CD14-positive monocyte (primary cell): Measurements from ENCODE around the gene CSTF3. TPM values are rescaled to one million over a fixed set of nuclear protein-coding genes. Genes with fewer than 3 reads are reported as not detected.

Experiments
- DNase-seq, 3 donors: peaks; one replicate each; pipeline ENCODE4 v3.0.0-alpha.2; 2011 to 2022
- H2AFZ ChIP-seq: 2 replicates; pipeline ENCODE4 v1.6.0; 2012; ENCODE audit warnings: mild to moderate bottlenecking, low read depth, low read length, inconsistent platforms; ENCODE audit not compliant: insufficient read depth, poor library complexity, severe bottlenecking
- H3K27ac ChIP-seq, 2 donors: 1 replicate in 1 of 2; 2 replicates in 1 of 2; pipeline ENCODE4 v1.5.1; 2012 to 2013; ENCODE audit warnings: low read length in 2 of 2, control low read depth in 1 of 2, inconsistent platforms in 1 of 2, low read depth in 1 of 2, mild to moderate bottlenecking in 1 of 2
- H3K27me3 ChIP-seq, 2 donors: one replicate each; pipeline versions ENCODE4 v1.6.0 to v1.6.1; 2011 to 2013; ENCODE audit warnings: low read length in 2 of 2; ENCODE audit not compliant: control insufficient read depth in 2 of 2, insufficient read depth in 2 of 2
- H3K36me3 ChIP-seq, 2 donors: replicated peaks in 1 of 2; 1 replicate in 1 of 2; 2 replicates in 1 of 2; pipeline versions ENCODE4 v1.5.1 to v1.6.1; 2012 to 2013; ENCODE audit warnings: low read length in 2 of 2, control low read depth in 1 of 2, inconsistent platforms in 1 of 2, mild to moderate bottlenecking in 1 of 2; ENCODE audit not compliant: insufficient read depth in 2 of 2, control insufficient read depth in 1 of 2
- H3K4me1 ChIP-seq, 2 donors: 1 replicate in 1 of 2; 2 replicates in 1 of 2; pipeline versions ENCODE4 v1.5.1 to v1.6.1; 2012 to 2013; ENCODE audit warnings: low read length in 2 of 2, control low read depth in 1 of 2, inconsistent platforms in 1 of 2, mild to moderate bottlenecking in 1 of 2, moderate library complexity in 1 of 2; ENCODE audit not compliant: insufficient read depth in 2 of 2, control insufficient read depth in 1 of 2
- H3K4me2 ChIP-seq: replicated peaks from 2 replicates; pipeline ENCODE3; 2012; ENCODE audit warnings: low read length, moderate library complexity, mild to moderate bottlenecking; ENCODE audit not compliant: poor library complexity, severe bottlenecking; ENCODE audit errors: extremely low read depth
- H3K4me3 ChIP-seq, 3 experiments: fragments of 200-600 bp in 1 of 3; sonication (generic) in 1 of 3; replicated peaks in 1 of 3; 1 replicate in 2 of 3; 2 replicates in 1 of 3; pipeline ENCODE4 v1.5.1; 2011 to 2013; ENCODE audit warnings: low read length in 3 of 3, mild to moderate bottlenecking in 3 of 3, control low read depth in 2 of 3, low read depth in 2 of 3, inconsistent platforms in 1 of 3, moderate library complexity in 1 of 3
- H3K79me2 ChIP-seq: 2 replicates; pipeline ENCODE4 v1.6.0; 2012; ENCODE audit warnings: mild to moderate bottlenecking, control low read depth, inconsistent platforms, low read length, moderate library complexity; ENCODE audit not compliant: insufficient read depth
- H3K9ac ChIP-seq: 2 replicates; pipeline ENCODE4 v1.6.0; 2017; ENCODE audit warnings: low read length, mild to moderate bottlenecking; ENCODE audit not compliant: insufficient read depth, poor library complexity, severe bottlenecking
- H3K9me3 ChIP-seq, 2 donors: replicated peaks in 1 of 2; 1 replicate in 1 of 2; 2 replicates in 1 of 2; pipeline versions ENCODE4 v1.5.1 to v1.6.1; 2012 to 2013; ENCODE audit warnings: low read length in 2 of 2, control low read depth in 1 of 2; ENCODE audit not compliant: control insufficient read depth in 1 of 2, insufficient read depth in 1 of 2
- H4K20me1 ChIP-seq: 2 replicates; pipeline ENCODE4 v1.6.0; 2012; ENCODE audit warnings: mild to moderate bottlenecking, low read length, control low read depth, moderate library complexity; ENCODE audit not compliant: insufficient read depth
- H3K27ac Mint-ChIP-seq, 7 donors: one replicate each; pipeline ENCODE4 v1.8.0; 2020; ENCODE audit warnings: mild to moderate bottlenecking in 7 of 7, mixed read lengths in 7 of 7, moderate library complexity in 6 of 7, inconsistent platforms in 2 of 7
- H3K27me3 Mint-ChIP-seq, 3 donors: one replicate each; pipeline ENCODE4 v1.8.0; 2021 to 2022; ENCODE audit warnings: low read depth in 3 of 3, mild to moderate bottlenecking in 3 of 3, mixed read lengths in 3 of 3, moderate library complexity in 3 of 3, inconsistent platforms in 1 of 3
- H3K36me3 Mint-ChIP-seq, 2 donors: one replicate each; pipeline ENCODE4 v1.8.0; 2020; ENCODE audit warnings: mixed read lengths in 2 of 2, inconsistent platforms in 1 of 2, mild to moderate bottlenecking in 1 of 2
- H3K4me1 Mint-ChIP-seq: one replicate; pipeline ENCODE4 v1.8.0; 2020; ENCODE audit warnings: mild to moderate bottlenecking, mixed read lengths
- H3K4me3 Mint-ChIP-seq, 2 donors: one replicate each; pipeline ENCODE4 v1.8.0; 2020; ENCODE audit warnings: mild to moderate bottlenecking in 2 of 2, mixed read lengths in 2 of 2, moderate library complexity in 1 of 2
- H3K9me3 Mint-ChIP-seq, 7 donors: one replicate each; pipeline ENCODE4 v1.8.0; 2020 to 2022; ENCODE audit warnings: mixed read lengths in 7 of 7, mild to moderate bottlenecking in 6 of 7, moderate library complexity in 6 of 7, inconsistent platforms in 2 of 7
- CTCF ChIP-seq: fragments of 200-600 bp; IDR thresholded peaks from one replicate; pipeline ENCODE4 v1.8.0; 2022; ENCODE audit warnings: antibody characterized with exemption, mild to moderate bottlenecking
- WGBS: methylation state at CpG from one replicate; pipeline ENCODE4 v1.1.5; 2013; ENCODE audit warnings: missing lambda C conversion rate; ENCODE audit not compliant: insufficient coverage; 5-methylcytosine and 5-hydroxymethylcytosine counted together
- intact Hi-C, 2 donors: fragments of 100-400 bp; cut with micrococcal nuclease; formaldehyde crosslinking; loops; one replicate each; pipeline versions ENCODE4 v1.15.0 to v1.15.1; 2023
- polyA plus RNA-seq, 3 donors: library from polyadenylated mRNA; depleted of rRNA in 1 of 3; unstranded in 2 of 3; stranded (reverse) in 1 of 3; fragments of 300-500 nt in 2 of 3; fragments of >200 nt in 1 of 3; fragmentation: Illumina TruSeq in 2 of 3; gene quantifications; 1 replicate in 2 of 3; 2 replicates in 1 of 3; pipeline ENCODE4 v1.2.3, GENCODE V29; 2012 to 2021

CSTF3 gene
- polyA plus RNA-seq, 3 donors, result 6.9 to 12.1 (median 7.1) TPM

- Histone ChIP-seq H2AFZ (no peak overlapping the region), H3K36me3 (no peaks in the 10 kb centered on the region), H3K4me1 (peaks cover 14 to 15% of the 10 kb centered on the region in 2 donors), H3K4me3 (no peak overlapping the region), H3K9ac (no peak overlapping the region), H3K9me3 (no peaks in the 10 kb centered on the region), H3K27me3 (no peaks in the 10 kb centered on the region), H3K79me2 (no peaks in the 10 kb centered on the region), H3K4me2 (no peak overlapping the region), H3K27ac (no peak overlapping the region), H4K20me1 (no peaks in the 10 kb centered on the region)
- whole genome bisulfite sequencing, result no CpG with 5 or more reads among the region's 1 CpG
- H3K9me3 Mint-ChIP-seq, result peaks cover 0 to 3% (median 0%) of the 10 kb centered on the region in 7 donors
- TF ChIP-seq CTCF, result no peak
- H3K4me3 Mint-ChIP-seq, result no peak overlapping the region
- no peak overlapping the region for H3K27ac Mint-ChIP-seq
- intact Hi-C loops, result loop anchor here in 1 of 2 donors (5.0 kb wide), 1 partner anchor 37 kb away; no protein-coding TSS in a partner anchor
- H3K4me1 Mint-ChIP-seq, result peaks cover 14% of the 10 kb centered on the region
- H3K36me3 Mint-ChIP-seq, result peaks cover 0 to 1% of the 10 kb centered on the region in 2 donors
- H3K27me3 Mint-ChIP-seq, result peaks cover 0 to 3% (median 0%) of the 10 kb centered on the region in 3 donors
- no peak for DNase-seq
These were observed 24.5 kb upstream of the CSTF3 start for GRCh38 chr11:33185756-33186155.

DNA sequence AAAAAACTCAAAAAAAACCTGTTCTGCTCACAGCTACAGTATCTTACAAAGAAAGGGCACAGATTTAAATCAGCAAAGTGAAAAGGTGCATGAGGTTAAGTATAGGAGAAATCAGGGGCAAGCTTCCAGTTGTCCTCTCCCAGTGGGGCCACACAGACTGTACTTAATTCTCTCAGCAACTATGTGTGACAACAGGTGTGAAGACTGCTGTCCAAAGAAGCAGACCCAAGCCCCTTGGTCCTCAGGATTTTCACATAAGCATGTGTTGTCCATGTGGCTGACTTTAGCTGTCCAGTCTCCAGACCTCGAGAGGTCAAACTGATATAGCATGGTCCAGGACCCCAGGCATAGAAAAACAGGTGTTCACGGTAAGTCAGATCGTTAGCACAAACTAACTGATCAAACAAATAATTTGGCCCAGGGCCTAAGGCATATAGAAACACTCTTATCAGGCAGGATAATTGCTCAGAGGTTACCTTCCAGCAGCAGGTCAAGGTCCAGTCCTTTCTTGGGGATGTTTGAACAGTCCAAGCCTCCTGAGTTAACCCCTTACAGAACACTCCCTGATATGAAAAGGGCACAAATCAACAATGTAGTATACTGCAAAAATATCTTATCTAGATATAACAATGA lies 21.1 kb upstream of the CSTF3 start:
- Histone ChIP-seq H3K9ac (no peak overlapping the region), H3K79me2 (no peaks in the 10 kb centered on the region), H2AFZ (no peak overlapping the region), H3K4me3 (no peak overlapping the region), H3K9me3 (no peaks in the 10 kb centered on the region), H3K27ac (no peak overlapping the region), H3K4me1 (peaks cover 18 to 24% of the 10 kb centered on the region in 2 donors), H3K4me2 (no peak overlapping the region), H4K20me1 (no peaks in the 10 kb centered on the region), H3K36me3 (no peaks in the 10 kb centered on the region), H3K27me3 (no peaks in the 10 kb centered on the region)
- no CpG with 5 or more reads among the region's 3 CpGs for WGBS
- intact Hi-C loops, result no loop called here
- Mint-ChIP-seq H3K9me3 (peaks cover 0 to 9% (median 7%) of the 10 kb centered on the region in 7 donors), H3K27ac (no peak overlapping the region), H3K36me3 (peaks cover 4 to 5% of the 10 kb centered on the region in 2 donors), H3K27me3 (peaks cover 0 to 2% (median 0%) of the 10 kb centered on the region in 3 donors), H3K4me3 (no peak overlapping the region), H3K4me1 (peaks cover 22% of the 10 kb centered on the region)
- no peak for DNase-seq
- no peak for TF ChIP-seq CTCF
